Transverse colon (tissue), 4 donors: ENCODE measurements around the gene NNAT. TPM values are rescaled to one million over a fixed set of nuclear protein-coding genes. Genes with fewer than 3 reads are reported as not detected.
"Not testable (repeated sequence)": the region's sequence is repeated elsewhere in the genome, so short reads cannot be mapped to it uniquely, and the experiment has no call there.

Experiments
- DNase-seq: peaks from one replicate; pipeline ENCODE4 v3.0.0-alpha.2; 2019
- H3K27ac ChIP-seq, 4 donors: fragments of 200-600 bp; sonication (generic); 2 replicates each; pipeline ENCODE4 v1.5.1; 2016 to 2018; ENCODE audit warnings: inconsistent platforms in 4 of 4
- H3K27me3 ChIP-seq: fragments of 200-600 bp; sonication (generic); 2 replicates; pipeline ENCODE4 v1.5.1; 2017; ENCODE audit warnings: inconsistent platforms
- H3K36me3 ChIP-seq, 4 donors: fragments of 200-600 bp; sonication (generic); 2 replicates each; pipeline ENCODE4 v1.5.1; 2017 to 2019; ENCODE audit warnings: inconsistent platforms in 4 of 4
- H3K4me1 ChIP-seq, 4 donors: fragments of 200-600 bp; sonication (generic); 2 replicates each; pipeline ENCODE4 v1.5.1; 2017 to 2020; ENCODE audit warnings: inconsistent platforms in 4 of 4
- H3K4me3 ChIP-seq, 4 donors: fragments of 200-600 bp; sonication (generic); 1 replicate in 1 of 4; 2 replicates in 3 of 4; pipeline versions ENCODE4 v1.5.1 to v1.6.1; 2017 to 2019; ENCODE audit warnings: inconsistent platforms in 4 of 4
- H3K9me3 ChIP-seq, 2 donors: fragments of 200-600 bp; sonication (generic); 2 replicates each; pipeline ENCODE4 v1.5.1; 2017 to 2019; ENCODE audit warnings: inconsistent platforms in 2 of 2
- EP300 ChIP-seq: sonication (generic); formaldehyde crosslinking; IDR thresholded peaks from one replicate; pipeline ENCODE4 v1.6.1; 2017; ENCODE audit warnings: antibody characterized with exemption, low read depth
- POLR2A ChIP-seq: fragments of 450-650 bp; IDR thresholded peaks from one replicate; pipeline ENCODE4 v1.6.1; 2016; ENCODE audit warnings: antibody characterized with exemption, mild to moderate bottlenecking, moderate library complexity
- POLR2AphosphoS5 ChIP-seq, 3 donors: sonication (generic); formaldehyde crosslinking; IDR thresholded peaks; one replicate each; pipeline ENCODE4 v1.6.1; 2016; ENCODE audit warnings: antibody characterized with exemption in 3 of 3
- WGBS, 2 donors: methylation state at CpG; one replicate each; pipeline ENCODE4 v1.1.5; 2018; ENCODE audit warnings: low coverage in 1 of 2; 5-methylcytosine and 5-hydroxymethylcytosine counted together
- in situ Hi-C, 4 donors: fragments of 200-750 bp; cut with MboI; loops; one replicate each; pipeline versions ENCODE4 v1.15.0 to v1.15.1; 2017; ENCODE audit warnings: low sequenced_read_pairs in 3 of 4, low pct_ligation_motif_present in 1 of 4, low pct_unique_long_range_greater_than_20kb in 1 of 4
- intact Hi-C: fragments of 100-400 bp; cut with DNase I; formaldehyde crosslinking; loops from one replicate; pipeline ENCODE4 v1.15.1; 2023; ENCODE audit warnings: low total_unique reads
- total RNA-seq, 4 donors: library from RNA; depleted of rRNA; stranded (reverse); fragments of >200 nt; gene quantifications; one replicate each; pipeline ENCODE4 v1.1.0, GENCODE V29; 2016
- TF ChIP-seq, protein P1 (sequence below), 5 experiments: fragments of 200-600 bp in 3 of 5; fragments of 450-650 bp in 2 of 5; sonication (generic) in 3 of 5; IDR thresholded peaks; 1 replicate in 2 of 5; 2 replicates in 3 of 5; pipeline ENCODE4 v1.5.1; 2016 to 2017; ENCODE audit warnings: antibody characterized with exemption in 5 of 5, inconsistent platforms in 3 of 5, mild to moderate bottlenecking in 2 of 5, moderate library complexity in 1 of 5

Gene NNAT
- total RNA-seq, 4 donors from 2014 or later: 11.3 to 33.0 (median 14.3) TPM

DNA sequence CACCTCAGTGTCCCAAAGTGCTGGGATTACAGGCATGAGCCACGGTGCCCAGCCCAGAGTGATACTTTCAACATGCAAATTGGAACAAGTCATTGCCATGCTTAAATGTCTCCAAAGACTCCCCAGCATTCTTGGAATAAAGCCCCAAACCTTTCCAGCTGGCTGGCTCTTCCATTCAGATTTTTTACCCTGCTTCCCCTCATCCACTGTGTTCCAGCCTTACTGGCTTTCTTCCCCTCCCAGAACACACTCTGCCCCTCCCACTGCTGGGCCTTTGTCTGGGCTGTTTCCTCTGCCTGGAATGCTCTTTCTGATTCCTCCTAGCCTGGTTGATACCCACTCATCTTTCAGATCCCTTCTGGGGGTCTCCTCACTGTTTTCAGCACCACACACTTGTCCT is 40.1 kb upstream of the NNAT start:
- H3K9me3 ChIP-seq: no peaks in the 10 kb centered on the region
- 60% methylated on average over 1 of the region's 1 CpG; no CpG with 5 or more reads in 1 of the 2 donors for WGBS, 2 donors
- TF ChIP-seq POLR2A: no peak
- TF ChIP-seq POLR2AphosphoS5 (IDR thresholded peaks at IDR 0.05): no peak
- TF ChIP-seq EP300: no peak
- TF ChIP-seq, protein P1, sequence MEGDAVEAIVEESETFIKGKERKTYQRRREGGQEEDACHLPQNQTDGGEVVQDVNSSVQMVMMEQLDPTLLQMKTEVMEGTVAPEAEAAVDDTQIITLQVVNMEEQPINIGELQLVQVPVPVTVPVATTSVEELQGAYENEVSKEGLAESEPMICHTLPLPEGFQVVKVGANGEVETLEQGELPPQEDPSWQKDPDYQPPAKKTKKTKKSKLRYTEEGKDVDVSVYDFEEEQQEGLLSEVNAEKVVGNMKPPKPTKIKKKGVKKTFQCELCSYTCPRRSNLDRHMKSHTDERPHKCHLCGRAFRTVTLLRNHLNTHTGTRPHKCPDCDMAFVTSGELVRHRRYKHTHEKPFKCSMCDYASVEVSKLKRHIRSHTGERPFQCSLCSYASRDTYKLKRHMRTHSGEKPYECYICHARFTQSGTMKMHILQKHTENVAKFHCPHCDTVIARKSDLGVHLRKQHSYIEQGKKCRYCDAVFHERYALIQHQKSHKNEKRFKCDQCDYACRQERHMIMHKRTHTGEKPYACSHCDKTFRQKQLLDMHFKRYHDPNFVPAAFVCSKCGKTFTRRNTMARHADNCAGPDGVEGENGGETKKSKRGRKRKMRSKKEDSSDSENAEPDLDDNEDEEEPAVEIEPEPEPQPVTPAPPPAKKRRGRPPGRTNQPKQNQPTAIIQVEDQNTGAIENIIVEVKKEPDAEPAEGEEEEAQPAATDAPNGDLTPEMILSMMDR (IDR thresholded peaks at IDR 0.05): no peak
- DNase-seq: no peak
- intact Hi-C loops: no loop called here
- no peak overlapping the region for H3K27ac ChIP-seq
- no peaks in the 10 kb centered on the region for H3K36me3 ChIP-seq
- H3K27me3 ChIP-seq: no peaks in the 10 kb centered on the region
- no peaks in the 10 kb centered on the region for H3K4me1 ChIP-seq
- no peak overlapping the region for H3K4me3 ChIP-seq
- in situ Hi-C loops: no loop called here

- in situ Hi-C loops (no loop called here), intact Hi-C loops (no loop called here)
- no peak for DNase-seq
- no peak overlapping the region for H3K4me3 ChIP-seq
- H3K9me3 ChIP-seq: no peaks in the 10 kb centered on the region
- H3K27me3 ChIP-seq: no peaks in the 10 kb centered on the region
- 81 to 90% methylated on average over 3 to 5 of the region's 5 CpGs for WGBS, 2 donors
- H3K4me1 ChIP-seq: no peaks in the 10 kb centered on the region
- no peaks in the 10 kb centered on the region for H3K36me3 ChIP-seq
- no peak overlapping the region for H3K27ac ChIP-seq
- TF ChIP-seq, protein P1 (IDR thresholded peaks at IDR 0.05): no peak
- TF ChIP-seq EP300 (no peak), POLR2A (no peak), POLR2AphosphoS5 (IDR thresholded peaks at IDR 0.05) (no peak)
Measured at GRCh38 chr20:37481610-37482009, 39.4 kb upstream of the NNAT start.

- WGBS, 2 donors: 60 to 69% methylated on average over 1 to 3 of the region's 3 CpGs
- H3K9me3 ChIP-seq: no peaks in the 10 kb centered on the region
- H3K4me1 ChIP-seq: no peaks in the 10 kb centered on the region
- no peaks in the 10 kb centered on the region for H3K27me3 ChIP-seq
- intact Hi-C loops (no loop called here), in situ Hi-C loops (no loop called here)
- H3K4me3 ChIP-seq: no peak overlapping the region
- DNase-seq: no peak
- TF ChIP-seq EP300 (no peak), POLR2AphosphoS5 (IDR thresholded peaks at IDR 0.05) (no peak), POLR2A (no peak)
- TF ChIP-seq, protein P1 (IDR thresholded peaks at IDR 0.05): no peak
- no peak overlapping the region for H3K27ac ChIP-seq
- H3K36me3 ChIP-seq: no peaks in the 10 kb centered on the region
Measured at GRCh38 chr20:37484331-37484730, 36.7 kb upstream of the NNAT start.

- intact Hi-C loops, in situ Hi-C loops, H3K27me3 ChIP-seq, H3K36me3 ChIP-seq, H3K27ac ChIP-seq, H3K4me1 ChIP-seq, DNase-seq, H3K9me3 ChIP-seq, H3K4me3 ChIP-seq: not testable (repeated sequence)
- 96 to 100% methylated on average over 1 of the region's 1 CpG for whole genome bisulfite sequencing, 2 donors
Measured at GRCh38 chr20:37486209-37486608, 34.8 kb upstream of the NNAT start.

GRCh38 chr20:37490663-37491350 is 30.2 kb upstream of the NNAT start:
- H3K36me3 ChIP-seq: no peaks in the 10 kb centered on the region
- no peak overlapping the region for H3K27ac ChIP-seq
- TF ChIP-seq POLR2A: no peak
- no peak for TF ChIP-seq POLR2AphosphoS5 (IDR thresholded peaks at IDR 0.05)
- no peak for TF ChIP-seq EP300
- TF ChIP-seq, protein P1 (IDR thresholded peaks at IDR 0.05): no peak
- 83 to 89% methylated on average over 5 to 7 of the region's 7 CpGs for WGBS, 2 donors
- H3K27me3 ChIP-seq: no peaks in the 10 kb centered on the region
- H3K4me3 ChIP-seq: no peak overlapping the region
- in situ Hi-C loops: no loop called here
- no peaks in the 10 kb centered on the region for H3K4me1 ChIP-seq
- intact Hi-C loops: loop anchor here (10.0 kb wide), 1 partner anchor 46 kb away; no protein-coding TSS in a partner anchor
- no peak for DNase-seq
- H3K9me3 ChIP-seq: no peaks in the 10 kb centered on the region
